GM12878 (cell line): ENCODE data around the gene BCL2L13. TPM values are rescaled to one million over a fixed set of nuclear protein-coding genes. Genes with fewer than 3 reads are reported as not detected.

ENCODE experiments used
- ATAC-seq: fragments of 200-7000 bp; cut with Tn5 transposase; 3 replicates; pipeline ENCODE4 v1.9.1; 2020; ENCODE audit warnings: mild to moderate bottlenecking, moderate library complexity
- BruUV-seq: library from RNA; stranded (reverse); fragments of 400-500 nt; replicated peaks from 2 replicates; lab custom pipeline; 2021; lab: Mats Ljungman, UMichigan
- CTCF ChIA-PET: fragments of 300-600 bp; sonication (Branson Sonifier 250); formaldehyde crosslinking; extraction: SDS; loops from one replicate; lab custom pipeline; 2021; ENCODE audit warnings: inconsistent platforms; lab: Yijun Ruan, JAX
- POLR2A ChIA-PET: fragments of 350-600 bp; formaldehyde crosslinking; extraction: SDS; loops from one replicate; lab custom pipeline; 2021; ENCODE audit warnings: inconsistent platforms; lab: Charles Lee
- RAD21 ChIA-PET: fragments of 300-600 bp; sonication (Branson Sonifier 250); formaldehyde crosslinking; loops from one replicate; lab custom pipeline; 2023; ENCODE audit warnings: antibody characterized with exemption; ENCODE audit not compliant: unreplicated experiment; lab: Charles Lee
- SMC1A ChIA-PET: fragments of 300-600 bp; sonication (Branson Sonifier 250); formaldehyde crosslinking; loops from one replicate; lab custom pipeline; 2023; ENCODE audit not compliant: unreplicated experiment, uncharacterized antibody; lab: Charles Lee
- DNase-seq: peaks from one replicate; pipeline ENCODE4 v3.0.0-alpha.2; 2011; ENCODE audit warnings: low read depth, low spot score
- FAIRE-seq: peaks from 3 replicates; lab custom pipeline; 2011; peaks lifted over from hg19 to GRCh38; lab: Jason Lieb, UNC
- H2AFZ ChIP-seq: 2 replicates; pipeline ENCODE4 v1.6.0; 2011; ENCODE audit warnings: low read depth, low read length, control low read depth; ENCODE audit not compliant: control insufficient read depth
- H3K27ac ChIP-seq: 2 replicates; pipeline ENCODE4 v1.5.1; 2011; ENCODE audit warnings: control low read depth; ENCODE audit not compliant: control insufficient read depth, insufficient read depth
- H3K27me3 ChIP-seq, 2 experiments: replicated peaks in 1 of 2; 2 replicates each; pipeline versions ENCODE4 v1.6.0 to v1.6.1; 2011; ENCODE audit warnings: low read length in 1 of 2; ENCODE audit not compliant: control insufficient read depth in 2 of 2, insufficient read depth in 2 of 2
- H3K36me3 ChIP-seq, 2 experiments: 2 replicates each; pipeline ENCODE4 v1.5.1; 2011; ENCODE audit warnings: low read length in 1 of 2; ENCODE audit not compliant: control insufficient read depth in 2 of 2, insufficient read depth in 2 of 2
- H3K4me1 ChIP-seq: 2 replicates; pipeline ENCODE4 v1.6.1; 2011; ENCODE audit warnings: mild to moderate bottlenecking, low read length, moderate library complexity, mixed read lengths; ENCODE audit not compliant: control insufficient read depth, insufficient read depth
- H3K4me2 ChIP-seq: 2 replicates; pipeline ENCODE4 v1.6.0; 2011; ENCODE audit warnings: control low read depth; ENCODE audit not compliant: control insufficient read depth, insufficient read depth
- H3K4me3 ChIP-seq: fragments of 200-600 bp; sonication (generic); 2 replicates; pipeline ENCODE4 v1.5.1; 2016
- H3K79me2 ChIP-seq: 2 replicates; pipeline ENCODE4 v1.6.0; 2011; ENCODE audit warnings: low read length; ENCODE audit not compliant: control insufficient read depth, insufficient read depth
- H3K9ac ChIP-seq: 2 replicates; pipeline ENCODE4 v1.8.0; 2011; ENCODE audit warnings: low read length, control low read depth, mixed read lengths; ENCODE audit not compliant: control insufficient read depth, insufficient read depth
- H3K9me3 ChIP-seq: replicated peaks from 3 replicates; pipeline ENCODE4 v1.5.1; 2011; ENCODE audit warnings: mild to moderate bottlenecking, low read length; ENCODE audit not compliant: control insufficient read depth, insufficient read depth
- H4K20me1 ChIP-seq: 2 replicates; pipeline ENCODE4 v1.6.0; 2011; ENCODE audit not compliant: control insufficient read depth, insufficient read depth
- ASH2L ChIP-seq: fragments of 300-600, 200-600 bp; sonication (generic); IDR thresholded peaks from 2 replicates; pipeline ENCODE4 v1.6.1; 2017; ENCODE audit warnings: low read depth, mild to moderate bottlenecking, borderline replicate concordance
- CHD4 ChIP-seq: fragments of 200-600 bp; sonication (generic); IDR thresholded peaks from 2 replicates; pipeline ENCODE4 v1.6.1; 2016; ENCODE audit warnings: mild to moderate bottlenecking
- E4F1 ChIP-seq: fragments of 450-650 bp; IDR thresholded peaks from 2 replicates; pipeline ENCODE4 v1.6.1; 2018; ENCODE audit warnings: borderline replicate concordance, mild to moderate bottlenecking; ENCODE audit not compliant: partially characterized antibody
- MEF2A ChIP-seq: IDR thresholded peaks from 2 replicates; pipeline ENCODE4 v1.6.1; 2011; ENCODE audit warnings: low read depth, mild to moderate bottlenecking, low read length, moderate library complexity; ENCODE audit not compliant: insufficient read depth
- RELB ChIP-seq: fragments of 450-650 bp; IDR thresholded peaks from 2 replicates; pipeline ENCODE4 v1.6.1; 2017; ENCODE audit warnings: low read depth, mild to moderate bottlenecking, moderate library complexity
- USF2 ChIP-seq: IDR thresholded peaks from 2 replicates; pipeline ENCODE4 v1.6.1; 2011; ENCODE audit warnings: low read depth, low read length, improper control_type of control experiment, borderline replicate concordance
- ZBTB33 ChIP-seq: fragments of 450-650 bp; IDR thresholded peaks from 2 replicates; pipeline ENCODE4 v1.6.1; 2017; ENCODE audit warnings: mild to moderate bottlenecking
- ZBTB40 ChIP-seq: fragments of 450-650 bp; IDR thresholded peaks from 2 replicates; pipeline ENCODE4 v1.6.1; 2016; ENCODE audit warnings: mild to moderate bottlenecking, moderate library complexity, borderline replicate concordance
- ZNF217 ChIP-seq: fragments of 450-650 bp; IDR thresholded peaks from 2 replicates; pipeline ENCODE4 v1.6.1; 2017; ENCODE audit warnings: antibody characterized with exemption, mild to moderate bottlenecking
- ZNF274 ChIP-seq: IDR thresholded peaks from one replicate; pipeline ENCODE4 v1.8.0; 2011; ENCODE audit not compliant: insufficient read length, insufficient read depth
- WGBS: methylation state at CpG from one replicate; pipeline ENCODE4 v1.1.6; 2016; ENCODE audit warnings: low lambda C conversion rate; ENCODE audit not compliant: insufficient replicate concordance, insufficient coverage; ENCODE audit errors: missing lambda C conversion rate; 5-methylcytosine and 5-hydroxymethylcytosine counted together
- in situ Hi-C: fragments of 300-500 bp; cut with MboI; formaldehyde crosslinking; loops from 9 replicates; pipeline ENCODE4 v1.14.3; 2018; ENCODE audit warnings: mixed read lengths
- intact Hi-C: fragments of 100-400 bp; cut with micrococcal nuclease; formaldehyde crosslinking; loops from one replicate; pipeline ENCODE4 v1.14.2; 2022; ENCODE audit not compliant: unreplicated experiment
- polyA plus RNA-seq, 11 experiments: library from polyadenylated mRNA; depleted of rRNA in 4 of 11; unstranded in 6 of 11; stranded (reverse) in 5 of 11; fragments of >200 nt; fragmentation: Nextera tagmentation in 4 of 11; fragmentation: Illumina TruSeq in 1 of 11; extraction: Ambion mirVana in 4 of 11; extraction: Trizol in 1 of 11; gene quantifications; 1 replicate in 1 of 11; 2 replicates in 10 of 11; pipeline versions ENCODE4 v1.2.1 to v1.2.3, GENCODE V29; 2011 to 2016; ENCODE audit warnings: inconsistent platforms in 2 of 11, missing spikeins in 2 of 11, low read depth in 1 of 11
- total RNA-seq, 4 experiments: library from RNA; depleted of rRNA in 3 of 4; stranded (reverse); fragments of >200 nt in 3 of 4; fragmentation: Illumina TruSeq in 1 of 4; extraction: Trizol in 1 of 4; gene quantifications; 2 replicates each; pipeline versions ENCODE4 v1.2.1 to v1.2.3, GENCODE V29; 2013 to 2021

Gene BCL2L13
- total and polyA plus RNA-seq, 10 of the 15 experiments (the other 5 are each of a cell fraction or from before 2014, with no cell fraction given), result 18.6 to 30.6 (median 28.2) TPM

GRCh38 chr22:17601031-17601430, 37.5 kb upstream of the BCL2L13 start (continued):
- no peak for TF ChIP-seq RELB
- TF ChIP-seq MEF2A, result no peak
- no peak for TF ChIP-seq ZNF217

- Histone ChIP-seq H3K9me3 (no peaks in the 10 kb centered on the region), H2AFZ (no peak overlapping the region), H3K4me3 (no peak overlapping the region), H3K36me3 (peaks cover 3 to 16% of the 10 kb centered on the region in 2 experiments), H3K9ac (no peak overlapping the region), H3K4me1 (no peaks in the 10 kb centered on the region), H3K27ac (no peak overlapping the region), H3K27me3 (no peaks in the 10 kb centered on the region), H3K4me2 (no peak overlapping the region), H4K20me1 (no peaks in the 10 kb centered on the region), H3K79me2 (no peaks in the 10 kb centered on the region; the same call in 1 of the 2 replicates)
- in situ Hi-C loops (no loop called here), intact Hi-C loops (no loop called here)
- BruUV-seq, result no TSS peak
- ChIA-PET RAD21 (no interaction called here), POLR2A (no interaction called here), CTCF (no interaction called here), SMC1A (no interaction called here)
- no peak for ATAC-seq
- DNase-seq, result no peak
- 86% methylated on average over 4 of the region's 4 CpGs for WGBS
- FAIRE-seq, result no peak
- TF ChIP-seq ZBTB40, result no peak
- no peak for TF ChIP-seq E4F1
- TF ChIP-seq USF2, result no peak
- no peak for TF ChIP-seq ZNF274
- TF ChIP-seq ASH2L, result no peak
- TF ChIP-seq ZBTB33, result no peak
- no peak for TF ChIP-seq CHD4
Observed at GRCh38 chr22:17603668-17604067, 34.9 kb upstream of the BCL2L13 start.
